SU-DHL-6 (cell line): ENCODE measurements around the gene ATP13A4.

ENCODE experiments used
- H2AFZ ChIP-seq: fragments of 200-600 bp; sonication (generic); 2 replicates; pipeline ENCODE4 v1.6.1; 2014; ENCODE audit warnings: low read depth, mild to moderate bottlenecking, moderate library complexity, mixed read lengths, antibody characterized with exemption, low read length; ENCODE audit not compliant: severe bottlenecking
- H3F3A ChIP-seq: fragments of 200-600 bp; shearing (Covaris generic); 2 replicates; pipeline ENCODE4 v1.6.0; 2016; ENCODE audit warnings: antibody characterized with exemption, mild to moderate bottlenecking; ENCODE audit not compliant: insufficient read depth
- H3K27ac ChIP-seq: fragments of 200-600 bp; sonication (generic); 2 replicates; pipeline ENCODE4 v1.5.1; 2016; ENCODE audit warnings: low read depth, mild to moderate bottlenecking, low read length, moderate library complexity, mixed read lengths
- H3K27me3 ChIP-seq: fragments of 200-600 bp; sonication (generic), shearing (Covaris generic); 2 replicates; pipeline ENCODE4 v1.6.0; 2014; ENCODE audit warnings: mild to moderate bottlenecking, low read length
- H3K36me3 ChIP-seq: fragments of 200-600 bp; sonication (generic); 2 replicates; pipeline ENCODE4 v1.6.1; 2014; ENCODE audit warnings: mild to moderate bottlenecking, low read length, mixed read lengths
- H3K4me2 ChIP-seq: fragments of 300-600, 200-600 bp; shearing (Covaris generic), sonication (generic); 2 replicates; pipeline ENCODE4 v1.6.0; 2014; ENCODE audit warnings: low read length, low read depth, mild to moderate bottlenecking; ENCODE audit not compliant: poor library complexity, severe bottlenecking
- H3K4me3 ChIP-seq: fragments of 200-600 bp; sonication (generic); 2 replicates; pipeline ENCODE4 v1.5.1; 2014; ENCODE audit warnings: antibody characterized with exemption, low read length, mild to moderate bottlenecking, mixed read lengths; ENCODE audit not compliant: insufficient read depth, poor library complexity, severe bottlenecking
- H3K79me2 ChIP-seq: fragments of 200-600 bp; sonication (generic); 2 replicates; pipeline ENCODE4 v1.6.1; 2014; ENCODE audit warnings: mild to moderate bottlenecking, low read length, moderate library complexity; ENCODE audit not compliant: insufficient read depth
- H3K9ac ChIP-seq: fragments of 200-600 bp; sonication (generic); 2 replicates; pipeline ENCODE4 v1.7.0; 2014; ENCODE audit warnings: mild to moderate bottlenecking, low read length
- H3K9me2 ChIP-seq: fragments of 200-600 bp; sonication (generic); replicated peaks from 2 replicates; pipeline ENCODE4 v1.6.1; 2014; ENCODE audit warnings: low read length; ENCODE audit not compliant: insufficient read depth
- H3K9me3 ChIP-seq: fragments of 200-600 bp; sonication (generic); 2 replicates; pipeline ENCODE4 v1.6.1; 2014; ENCODE audit warnings: low read length, mixed read lengths; ENCODE audit not compliant: insufficient read depth
- H4K20me1 ChIP-seq: fragments of 200-600 bp; sonication (generic); 2 replicates; pipeline ENCODE4 v1.6.1; 2014; ENCODE audit warnings: low read depth, mild to moderate bottlenecking, antibody characterized with exemption, low read length, moderate library complexity, mixed read lengths
- CTCF ChIP-seq: fragments of 200-600 bp; sonication (generic); IDR thresholded peaks from one replicate; pipeline ENCODE4 v1.5.1; 2017; ENCODE audit warnings: antibody characterized with exemption, mild to moderate bottlenecking, low read length, moderate library complexity; ENCODE audit not compliant: insufficient read depth, poor library complexity, severe bottlenecking
- EZH2phosphoT487 ChIP-seq: fragments of 200-600 bp; sonication (generic), shearing (Covaris generic); conservative IDR thresholded peaks from 2 replicates; pipeline ENCODE4 v1.6.1; 2018; ENCODE audit warnings: mild to moderate bottlenecking, antibody characterized with exemption, low read length, moderate library complexity, mixed read lengths

Gene ATP13A4

GRCh38 chr3:193407112-193407511, 147.6 kb downstream of the ATP13A4 start:
- no peaks in the 10 kb centered on the region for H3F3A ChIP-seq
- H3K9me3 ChIP-seq = no peaks in the 10 kb centered on the region
- no peak for TF ChIP-seq CTCF
- TF ChIP-seq EZH2phosphoT487 = no peak
- H3K4me3 ChIP-seq = no peak overlapping the region
- H4K20me1 ChIP-seq = no peaks in the 10 kb centered on the region
- H3K36me3 ChIP-seq = no peaks in the 10 kb centered on the region
- H2AFZ ChIP-seq = no peak overlapping the region
- H3K27me3 ChIP-seq = no peaks in the 10 kb centered on the region
- no peaks in the 10 kb centered on the region for H3K79me2 ChIP-seq
- H3K9ac ChIP-seq = no peak overlapping the region
- no peaks in the 10 kb centered on the region for H3K9me2 ChIP-seq
- no peak overlapping the region for H3K4me2 ChIP-seq
- no peak overlapping the region for H3K27ac ChIP-seq

GRCh38 chr3:193403307-193403706, 151.4 kb downstream of the ATP13A4 start:
- Histone ChIP-seq H3K27me3 (no peaks in the 10 kb centered on the region), H2AFZ (no peak overlapping the region), H3K9me3 (no peaks in the 10 kb centered on the region), H3K4me3 (no peak overlapping the region), H4K20me1 (no peaks in the 10 kb centered on the region), H3K4me2 (no peak overlapping the region), H3K36me3 (no peaks in the 10 kb centered on the region), H3K9me2 (no peaks in the 10 kb centered on the region), H3K27ac (no peak overlapping the region), H3K9ac (no peak overlapping the region), H3K79me2 (no peaks in the 10 kb centered on the region), H3F3A (no peaks in the 10 kb centered on the region)
- TF ChIP-seq CTCF = no peak
- no peak for TF ChIP-seq EZH2phosphoT487

- no peaks in the 10 kb centered on the region for H4K20me1 ChIP-seq
- H3K4me2 ChIP-seq = no peak overlapping the region
- H3F3A ChIP-seq = no peaks in the 10 kb centered on the region
- no peak overlapping the region for H3K9ac ChIP-seq
- no peaks in the 10 kb centered on the region for H3K27me3 ChIP-seq
- no peaks in the 10 kb centered on the region for H3K9me3 ChIP-seq
- no peaks in the 10 kb centered on the region for H3K79me2 ChIP-seq
- H3K36me3 ChIP-seq = no peaks in the 10 kb centered on the region
- TF ChIP-seq EZH2phosphoT487 (no peak), CTCF (no peak)
- H3K4me3 ChIP-seq = no peak overlapping the region
- no peaks in the 10 kb centered on the region for H3K9me2 ChIP-seq
- H3K27ac ChIP-seq = no peak overlapping the region
- no peak overlapping the region for H2AFZ ChIP-seq
Observed at GRCh38 chr3:193400304-193400703, 154.4 kb downstream of the ATP13A4 start.
